SH-SY5Y (cell line): ENCODE measurements around the gene PSMB2.

Source experiments
- GATA2 ChIP-seq: IDR thresholded peaks from 2 replicates; pipeline ENCODE4 v1.6.1; 2011; ENCODE audit warnings: mild to moderate bottlenecking, low read depth, low read length
- GATA3 ChIP-seq: IDR thresholded peaks from 2 replicates; pipeline ENCODE4 v1.6.1; 2011; ENCODE audit warnings: low read depth, mild to moderate bottlenecking, low read length, moderate library complexity

- no peak for TF ChIP-seq GATA2
- no peak for TF ChIP-seq GATA3
These were observed 27.2 kb upstream of the PSMB2 start for GRCh38 chr1:35668506-35668905.
